Body of pancreas (tissue), 4 donors: ENCODE measurements around the gene PHOSPHO1.

ENCODE experiments used
- CTCF ChIP-seq, 7 experiments: fragments of 450-650 bp in 4 of 7; fragments of 200-600 bp in 3 of 7; sonication (generic) in 3 of 7; IDR thresholded peaks; one replicate each; pipeline ENCODE4 v1.5.1; 2016 to 2019; ENCODE audit warnings: antibody characterized with exemption in 7 of 7
- POLR2A ChIP-seq, 3 donors: fragments of 450-650 bp; IDR thresholded peaks; one replicate each; pipeline ENCODE4 v1.6.1; 2016; ENCODE audit warnings: antibody characterized with exemption in 3 of 3, mild to moderate bottlenecking in 2 of 3

- no peak for TF ChIP-seq CTCF (IDR thresholded peaks at IDR 0.05)
- no peak for TF ChIP-seq POLR2A (IDR thresholded peaks at IDR 0.05)
These were observed 11.4 kb downstream of the PHOSPHO1 start for GRCh38 chr17:49218941-49219913.
